HG03060 (cell line): ENCODE results near the gene CD72.

ENCODE experiments used
- ATAC-seq: cut with Tn5 transposase; IDR thresholded peaks from one replicate; pipeline ENCODE4 v1.9.1; 2021; ENCODE audit warnings: low read depth, moderate number of reproducible peaks; ENCODE audit not compliant: unreplicated experiment

CD72 gene

GRCh38 chr9:35561468-35562261 lies 56.5 kb downstream of the CD72 start:
- no peak for ATAC-seq

- ATAC-seq, result no peak
Measured at GRCh38 chr9:35560625-35561337, 57.4 kb downstream of the CD72 start.
